Measurements from ENCODE around the gene KCNE4. TPM values are rescaled to one million over a fixed set of nuclear protein-coding genes. Genes with fewer than 3 reads are reported as not detected.

Gene KCNE4
- total and polyA plus RNA-seq, 9 donors, result 2.8 to 8.0 (median 6.4) TPM

DNA sequence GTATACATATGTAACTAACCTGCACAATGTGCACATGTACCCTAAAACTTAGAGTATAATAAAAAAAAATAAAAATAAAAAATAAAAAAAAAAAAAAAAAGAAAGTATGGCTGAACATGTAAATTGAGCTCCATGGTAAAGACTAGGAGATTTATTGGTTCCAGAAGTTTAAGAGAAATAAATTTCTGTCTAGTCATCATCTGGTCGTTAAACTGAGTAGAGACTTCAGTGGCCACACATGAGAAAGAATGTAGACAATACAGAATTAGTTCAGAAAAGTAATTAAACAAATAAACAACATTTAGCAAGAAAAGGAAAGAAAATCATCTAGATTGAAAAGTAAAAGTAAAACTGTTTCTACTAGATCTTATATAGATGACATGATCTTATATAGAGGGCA, 12.4 kb upstream of the KCNE4 start:
- WGBS (ENCODE audit: insufficient coverage), result no CpG with 5 or more reads among the region's 1 CpG

GRCh38 chr2:223040527-223040926, 11.5 kb upstream of the KCNE4 start:
- Histone ChIP-seq H3K36me3 (ENCODE audit: control insufficient read depth, insufficient read depth, low read length) (no peaks in the 10 kb centered on the region), H3K27me3 (ENCODE audit: control insufficient read depth, insufficient read depth, low read length) (no peaks in the 10 kb centered on the region), H3K4me3 (ENCODE audit: low read length) (no peak overlapping the region), H3K4me1 (ENCODE audit: control insufficient read depth, insufficient read depth, low read length) (peaks cover 2% of the 10 kb centered on the region), H3K27ac (ENCODE audit: low read length) (no peak overlapping the region), H3K9me3 (replicated peaks; ENCODE audit: control insufficient read depth, low read depth, low read length) (no peaks in the 10 kb centered on the region)
- DNase-seq, result no peak
- no CpG with 5 or more reads among the region's 3 CpGs for WGBS (ENCODE audit: insufficient coverage)

More for the DNA sequence above, 12.4 kb upstream of the KCNE4 start:
- Histone ChIP-seq H3K9me3 (replicated peaks; ENCODE audit: control insufficient read depth, low read depth, low read length) (no peaks in the 10 kb centered on the region), H3K4me1 (ENCODE audit: control insufficient read depth, insufficient read depth, low read length) (peaks cover 2% of the 10 kb centered on the region), H3K36me3 (ENCODE audit: control insufficient read depth, insufficient read depth, low read length) (no peaks in the 10 kb centered on the region), H3K27me3 (ENCODE audit: control insufficient read depth, insufficient read depth, low read length) (no peaks in the 10 kb centered on the region), H3K27ac (ENCODE audit: low read length) (no peak overlapping the region), H3K4me3 (ENCODE audit: low read length) (no peak overlapping the region)
- DNase-seq, result no peak

- H3K4me1 ChIP-seq (ENCODE audit: control insufficient read depth, insufficient read depth, low read length), result peaks cover 2% of the 10 kb centered on the region
- WGBS (ENCODE audit: insufficient coverage), result 31% methylated on average over 3 of the region's 4 CpGs
- DNase-seq, result peak; percentile 73
- no peaks in the 10 kb centered on the region for H3K9me3 ChIP-seq (replicated peaks; ENCODE audit: control insufficient read depth, low read depth, low read length)
- H3K4me3 ChIP-seq (ENCODE audit: low read length), result no peak overlapping the region
- H3K36me3 ChIP-seq (ENCODE audit: control insufficient read depth, insufficient read depth, low read length), result no peaks in the 10 kb centered on the region
- no peaks in the 10 kb centered on the region for H3K27me3 ChIP-seq (ENCODE audit: control insufficient read depth, insufficient read depth, low read length)
- H3K27ac ChIP-seq (ENCODE audit: low read length), result no peak overlapping the region
Observed at GRCh38 chr2:223041527-223042109, 10.4 kb upstream of the KCNE4 start.

DNA sequence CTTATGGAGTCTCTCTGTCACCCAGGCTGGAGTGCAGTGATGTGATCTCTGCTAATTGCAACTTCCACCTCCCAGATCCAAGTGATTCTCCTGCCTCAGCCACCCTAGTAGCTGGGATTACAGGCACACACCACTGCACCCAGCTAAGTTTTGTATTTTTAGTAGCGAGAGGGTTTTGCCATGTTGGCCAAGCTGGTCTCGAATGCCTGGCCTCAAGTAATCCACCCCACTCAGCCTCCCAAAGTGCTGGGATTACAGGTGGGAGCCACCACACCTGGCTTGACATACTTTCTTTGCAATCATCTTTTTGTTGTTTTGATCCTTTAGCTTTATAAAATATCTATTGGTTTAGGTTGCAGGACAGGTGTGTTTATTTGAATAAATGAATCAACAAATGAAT, 9.7 kb upstream of the KCNE4 start:
- H3K27me3 ChIP-seq (ENCODE audit: control insufficient read depth, insufficient read depth, low read length), result no peaks in the 10 kb centered on the region
- no peak overlapping the region for H3K27ac ChIP-seq (ENCODE audit: low read length)
- DNase-seq, result no peak
- H3K4me3 ChIP-seq (ENCODE audit: low read length), result no peak overlapping the region
- WGBS (ENCODE audit: insufficient coverage), result no CpG with 5 or more reads among the region's 2 CpGs
- no peaks in the 10 kb centered on the region for H3K36me3 ChIP-seq (ENCODE audit: control insufficient read depth, insufficient read depth, low read length)
- no peaks in the 10 kb centered on the region for H3K9me3 ChIP-seq (replicated peaks; ENCODE audit: control insufficient read depth, low read depth, low read length)
- peaks cover 2% of the 10 kb centered on the region for H3K4me1 ChIP-seq (ENCODE audit: control insufficient read depth, insufficient read depth, low read length)

GRCh38 chr2:223042704-223043118, 9.3 kb upstream of the KCNE4 start:
- WGBS (ENCODE audit: insufficient coverage), result no CpG with 5 or more reads among the region's 1 CpG
- H3K27me3 ChIP-seq (ENCODE audit: control insufficient read depth, insufficient read depth, low read length), result no peaks in the 10 kb centered on the region
- no peak for DNase-seq
- H3K27ac ChIP-seq (ENCODE audit: low read length), result no peak overlapping the region
- H3K36me3 ChIP-seq (ENCODE audit: control insufficient read depth, insufficient read depth, low read length), result no peaks in the 10 kb centered on the region
- H3K9me3 ChIP-seq (replicated peaks; ENCODE audit: control insufficient read depth, low read depth, low read length), result no peaks in the 10 kb centered on the region
- no peak overlapping the region for H3K4me3 ChIP-seq (ENCODE audit: low read length)
- peaks cover 6% of the 10 kb centered on the region for H3K4me1 ChIP-seq (ENCODE audit: control insufficient read depth, insufficient read depth, low read length)

- WGBS (ENCODE audit: insufficient coverage), result 76% methylated on average over 2 of the region's 7 CpGs
- H3K4me1 ChIP-seq (ENCODE audit: control insufficient read depth, insufficient read depth, low read length), result peaks cover 6% of the 10 kb centered on the region
- H3K4me3 ChIP-seq (ENCODE audit: low read length), result no peak overlapping the region
- no peaks in the 10 kb centered on the region for H3K36me3 ChIP-seq (ENCODE audit: control insufficient read depth, insufficient read depth, low read length)
- no peaks in the 10 kb centered on the region for H3K9me3 ChIP-seq (replicated peaks; ENCODE audit: control insufficient read depth, low read depth, low read length)
- H3K27ac ChIP-seq (ENCODE audit: low read length), result no peak overlapping the region
- no peak for DNase-seq
- H3K27me3 ChIP-seq (ENCODE audit: control insufficient read depth, insufficient read depth, low read length), result no peaks in the 10 kb centered on the region
Observed at GRCh38 chr2:223043164-223043941, 8.6 kb upstream of the KCNE4 start.

DNA sequence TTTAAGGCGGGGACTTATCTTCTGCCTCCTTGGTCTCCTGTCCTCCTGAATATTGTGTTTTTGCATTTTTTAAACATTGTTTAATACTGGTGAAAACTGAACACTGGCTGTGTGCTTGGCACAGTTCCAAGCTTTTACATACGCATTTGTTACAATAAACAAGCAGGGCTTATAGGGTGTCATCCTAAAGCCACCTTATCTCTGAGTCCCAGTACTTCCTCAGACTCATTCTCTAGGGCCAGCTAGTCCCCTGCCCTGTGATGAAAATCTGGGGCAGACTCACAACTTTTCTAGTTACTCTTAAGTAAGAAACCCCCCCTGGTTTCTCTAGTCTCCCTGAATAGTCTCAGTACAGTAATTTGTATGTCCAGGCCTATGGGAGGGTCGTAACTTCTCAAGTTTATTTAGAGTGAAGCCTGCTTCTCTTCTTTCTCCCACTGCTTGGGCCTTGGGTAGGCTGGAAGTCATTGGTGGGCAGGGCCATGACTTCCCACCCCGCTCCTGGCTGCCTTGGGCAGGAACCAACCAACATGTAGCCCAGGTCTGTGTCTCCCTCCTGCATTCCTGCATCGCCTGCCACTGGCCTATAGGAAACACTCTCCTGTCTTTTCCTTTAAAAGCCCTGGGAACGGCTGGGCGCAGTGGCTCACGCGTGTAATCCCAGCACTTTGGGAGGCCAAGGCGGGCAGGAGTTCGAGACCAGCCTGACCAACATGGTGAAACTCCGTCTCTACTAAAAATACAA, 7.7 kb upstream of the KCNE4 start:
- no peaks in the 10 kb centered on the region for H3K27me3 ChIP-seq (ENCODE audit: control insufficient read depth, insufficient read depth, low read length)
- 82% methylated on average over 9 of the region's 12 CpGs for WGBS (ENCODE audit: insufficient coverage)
- no peak for DNase-seq
- no peaks in the 10 kb centered on the region for H3K36me3 ChIP-seq (ENCODE audit: control insufficient read depth, insufficient read depth, low read length)
- H3K9me3 ChIP-seq (replicated peaks; ENCODE audit: control insufficient read depth, low read depth, low read length), result no peaks in the 10 kb centered on the region
- no peak overlapping the region for H3K4me3 ChIP-seq (ENCODE audit: low read length)
- peaks cover 6% of the 10 kb centered on the region for H3K4me1 ChIP-seq (ENCODE audit: control insufficient read depth, insufficient read depth, low read length)
- H3K27ac ChIP-seq (ENCODE audit: low read length), result no peak overlapping the region

DNA sequence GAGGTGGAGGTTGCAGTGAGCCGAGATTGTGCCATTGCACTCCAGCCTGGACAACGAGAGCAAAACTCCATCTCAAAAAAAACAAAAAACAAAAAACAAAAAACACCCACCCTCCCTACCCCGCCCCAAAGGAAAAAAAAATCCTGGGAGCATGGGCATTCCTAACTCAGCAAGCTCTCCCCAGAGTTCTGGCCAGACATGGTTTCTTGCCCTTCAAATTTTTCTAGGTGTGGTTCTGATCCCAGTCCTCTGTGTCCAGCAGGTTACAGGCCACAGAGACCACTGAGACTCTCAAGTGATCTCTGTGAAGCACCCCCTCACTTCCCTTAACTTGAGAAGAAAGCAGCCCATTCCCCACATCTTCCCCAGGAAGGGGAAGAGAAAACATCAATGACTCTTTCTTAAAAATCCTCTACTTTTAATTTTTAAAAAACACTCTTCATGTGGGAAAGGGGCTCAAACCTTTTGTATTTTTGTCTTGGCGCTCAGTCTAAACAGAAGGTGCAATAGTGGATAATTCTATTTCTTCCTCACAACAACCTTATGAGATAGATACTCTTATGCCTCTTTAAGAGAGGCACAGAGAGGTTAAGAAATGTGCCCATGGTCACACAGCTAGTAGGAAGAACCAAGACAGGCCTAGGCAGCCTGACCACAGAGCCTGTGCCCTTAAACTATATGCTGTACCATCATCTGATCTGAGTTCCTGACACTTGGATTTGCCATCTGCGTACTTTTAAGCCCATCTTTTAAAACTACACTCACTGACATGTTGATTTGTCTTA, 6.9 kb upstream of the KCNE4 start:
- Histone ChIP-seq H3K9me3 (replicated peaks; ENCODE audit: control insufficient read depth, low read depth, low read length) (no peaks in the 10 kb centered on the region), H3K36me3 (ENCODE audit: control insufficient read depth, insufficient read depth, low read length) (no peaks in the 10 kb centered on the region), H3K4me1 (ENCODE audit: control insufficient read depth, insufficient read depth, low read length) (peaks cover 6% of the 10 kb centered on the region), H3K27ac (ENCODE audit: low read length) (no peak overlapping the region), H3K4me3 (ENCODE audit: low read length) (no peak overlapping the region), H3K27me3 (ENCODE audit: control insufficient read depth, insufficient read depth, low read length) (no peaks in the 10 kb centered on the region)
- DNase-seq, result no peak
- WGBS (ENCODE audit: insufficient coverage), result 100% methylated on average over 1 of the region's 5 CpGs

DNA sequence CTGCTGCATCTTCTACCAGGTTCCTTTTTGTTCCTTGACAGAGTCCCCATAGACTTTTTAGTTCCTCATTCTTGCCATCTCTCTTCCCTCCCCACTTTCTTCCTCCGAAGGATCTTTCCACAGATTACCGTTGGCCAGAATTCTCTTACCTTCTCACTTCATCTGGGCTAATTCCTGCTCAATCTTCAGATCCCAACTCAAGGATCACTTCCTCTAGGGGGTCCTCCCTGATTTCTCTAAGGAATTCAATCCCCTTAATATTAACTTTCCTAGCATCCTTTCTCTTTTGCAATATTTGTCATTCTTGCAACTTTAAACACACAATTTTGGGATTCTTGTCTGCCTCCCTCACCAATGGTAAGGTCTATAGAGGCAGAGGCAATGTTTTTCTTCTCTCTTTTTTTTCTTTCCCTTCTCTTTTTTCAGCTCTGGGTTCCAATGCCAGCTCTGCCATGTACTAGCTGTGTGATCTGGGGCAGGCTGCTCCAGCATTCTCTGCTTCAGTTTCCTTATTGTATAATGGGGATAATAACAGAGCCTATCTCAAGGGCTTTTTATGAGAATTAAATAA, 5.4 kb upstream of the KCNE4 start:
- Histone ChIP-seq H3K27ac (ENCODE audit: low read length) (no peak overlapping the region), H3K27me3 (ENCODE audit: control insufficient read depth, insufficient read depth, low read length) (no peaks in the 10 kb centered on the region), H3K36me3 (ENCODE audit: control insufficient read depth, insufficient read depth, low read length) (no peaks in the 10 kb centered on the region), H3K9me3 (replicated peaks; ENCODE audit: control insufficient read depth, low read depth, low read length) (no peaks in the 10 kb centered on the region), H3K4me1 (ENCODE audit: control insufficient read depth, insufficient read depth, low read length) (peaks cover 16% of the 10 kb centered on the region), H3K4me3 (ENCODE audit: low read length) (no peak overlapping the region)
- WGBS (ENCODE audit: insufficient coverage), result 67% methylated on average over 2 of the region's 2 CpGs
- no peak for DNase-seq

All from muscle of leg (tissue), 11 donors.